ENCODE results near the gene SELENOM.
"Not testable (repeated sequence)": the region's sequence is repeated elsewhere in the genome, so short reads cannot be mapped to it uniquely, and the experiment has no call there.

Gene SELENOM

DNA sequence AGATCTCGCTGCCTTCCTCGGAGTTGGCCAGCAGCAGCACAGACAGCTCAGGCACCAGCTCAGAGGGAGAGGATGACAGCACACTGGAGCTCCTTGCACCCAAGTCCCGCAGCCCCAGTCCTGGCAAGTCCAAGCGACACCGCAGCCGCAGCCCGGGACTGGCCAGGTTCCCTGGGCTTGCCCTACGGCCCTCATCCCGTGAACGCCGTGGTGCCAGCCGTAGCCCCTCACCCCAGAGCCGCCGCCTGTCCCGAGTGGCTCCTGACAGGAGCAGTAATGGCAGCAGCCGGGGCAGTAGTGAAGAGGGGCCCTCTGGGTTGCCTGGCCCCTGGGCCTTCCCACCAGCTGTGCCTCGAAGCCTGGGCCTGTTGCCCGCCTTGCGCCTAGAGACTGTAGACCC, 26.5 kb upstream of the SELENOM start:
- DNase-seq (ENCODE audit: low read depth in 2 of 2): no peak

DNA sequence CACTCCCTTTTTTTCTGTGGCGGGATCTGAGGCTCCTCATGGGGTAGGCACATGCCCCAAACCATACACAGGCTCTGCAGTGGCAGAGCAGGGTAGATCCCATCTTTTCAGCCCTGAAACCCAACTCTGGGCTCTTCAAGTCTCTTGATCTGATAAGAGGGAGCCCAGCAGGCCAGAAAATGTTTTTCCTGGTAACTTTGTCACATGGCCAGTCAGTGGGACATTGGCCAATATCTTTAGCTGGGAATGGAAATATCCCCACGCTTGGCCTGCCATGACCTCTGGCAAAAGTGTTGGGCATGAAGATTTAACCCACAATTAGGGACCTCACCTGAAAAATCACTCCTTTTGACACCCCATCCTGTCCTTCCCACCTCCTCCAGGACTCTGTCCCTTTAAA, 23.5 kb upstream of the SELENOM start:
- DNase-seq (ENCODE audit: low read depth in 2 of 2): no peak

DNA sequence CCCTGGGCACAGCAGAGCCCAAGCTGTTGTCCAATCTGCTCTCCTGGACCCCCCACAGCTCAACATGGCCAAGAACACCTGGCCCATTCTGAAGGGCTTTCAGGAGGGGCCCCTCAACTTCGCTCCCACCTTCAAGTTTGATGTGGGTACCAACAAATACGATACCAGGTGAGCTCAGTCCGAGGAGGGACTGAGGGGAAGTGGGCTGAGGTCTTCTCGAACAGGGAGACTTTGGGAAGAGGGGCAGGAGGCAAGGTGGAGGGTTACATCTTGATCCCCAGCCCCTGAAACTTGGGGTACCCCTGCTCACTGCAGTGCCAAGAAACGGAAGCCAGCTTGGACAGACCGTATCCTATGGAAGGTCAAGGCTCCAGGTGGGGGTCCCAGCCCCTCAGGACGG, 20.8 kb upstream of the SELENOM start:
- DNase-seq (ENCODE audit: low read depth in 2 of 2): no peak

DNA sequence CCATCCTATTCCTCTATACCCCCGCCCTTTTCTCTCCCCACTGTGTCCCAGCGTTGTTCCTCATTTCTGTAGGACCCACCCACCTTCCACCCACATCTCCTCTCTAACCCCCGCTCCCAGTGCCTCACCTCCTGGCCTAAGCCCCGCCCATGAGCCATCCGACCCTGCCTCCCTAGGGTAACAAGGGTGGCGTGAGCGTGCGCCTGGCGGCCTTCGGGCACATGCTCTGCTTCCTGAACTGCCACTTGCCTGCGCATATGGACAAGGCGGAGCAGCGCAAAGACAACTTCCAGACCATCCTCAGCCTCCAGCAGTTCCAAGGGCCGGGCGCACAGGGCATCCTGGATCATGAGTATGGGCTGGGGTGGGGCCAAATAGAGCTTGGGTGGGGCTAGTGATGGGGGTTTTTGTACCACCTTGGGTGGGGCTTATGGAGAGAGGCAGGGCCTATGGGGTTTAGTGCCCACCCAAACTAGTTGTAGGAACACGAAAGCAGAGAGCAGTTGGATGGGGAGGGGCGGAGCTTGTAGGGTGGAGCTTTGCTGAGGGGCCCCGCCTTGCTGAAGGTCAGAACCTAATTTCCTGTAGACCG, 19.9 kb upstream of the SELENOM start:
- no peak for DNase-seq (ENCODE audit: low read depth in 2 of 2)

DNA sequence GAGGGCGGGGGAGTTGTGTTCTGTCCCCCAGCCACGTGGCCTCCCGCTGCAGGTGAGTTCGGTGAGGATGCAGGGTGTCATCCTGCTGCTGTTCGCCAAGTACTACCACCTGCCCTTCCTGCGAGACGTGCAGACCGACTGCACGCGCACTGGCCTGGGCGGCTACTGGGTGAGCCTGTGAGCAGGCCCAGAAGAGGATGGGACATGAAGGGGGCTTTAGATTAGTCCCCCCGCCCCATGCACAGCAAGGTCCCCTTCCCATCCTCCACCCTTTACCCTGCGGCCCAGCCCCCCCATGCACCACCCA, 19.5 kb upstream of the SELENOM start:
- DNase-seq (ENCODE audit: low read depth in 2 of 2): no peak

DNA sequence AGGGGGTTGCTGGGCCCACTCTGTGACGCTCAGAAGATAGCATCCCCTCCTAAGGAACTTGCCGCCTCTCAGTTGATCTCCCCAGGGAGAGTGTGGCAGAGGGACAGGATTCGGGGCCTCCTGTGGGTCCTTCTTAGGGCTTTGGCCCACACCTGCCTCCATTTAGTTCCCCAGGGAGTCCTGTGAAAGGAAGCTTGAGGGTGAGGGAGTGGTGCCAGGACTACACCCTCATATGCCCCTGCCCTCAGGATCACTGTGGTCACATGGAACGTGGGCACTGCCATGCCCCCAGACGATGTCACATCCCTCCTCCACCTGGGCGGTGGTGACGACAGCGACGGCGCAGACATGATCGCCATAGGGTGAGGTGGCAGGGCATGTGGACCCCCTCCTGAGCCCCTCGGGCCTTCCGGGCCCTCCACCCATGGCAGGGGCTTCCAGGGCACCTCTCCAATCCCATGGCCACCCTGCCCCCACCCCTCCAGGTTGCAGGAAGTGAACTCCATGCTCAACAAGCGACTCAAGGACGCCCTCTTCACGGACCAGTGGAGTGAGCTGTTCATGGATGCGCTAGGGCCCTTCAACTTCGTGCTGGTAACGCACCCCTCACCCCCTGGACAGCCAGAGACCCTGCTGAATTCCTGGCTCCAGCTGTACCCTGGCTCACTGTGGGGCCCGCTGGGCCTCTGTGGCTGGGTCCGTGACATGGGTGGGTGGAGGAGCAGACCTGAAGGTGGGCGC, 18.9 kb upstream of the SELENOM start:
- no peak for DNase-seq (ENCODE audit: low read depth in 2 of 2)

DNA sequence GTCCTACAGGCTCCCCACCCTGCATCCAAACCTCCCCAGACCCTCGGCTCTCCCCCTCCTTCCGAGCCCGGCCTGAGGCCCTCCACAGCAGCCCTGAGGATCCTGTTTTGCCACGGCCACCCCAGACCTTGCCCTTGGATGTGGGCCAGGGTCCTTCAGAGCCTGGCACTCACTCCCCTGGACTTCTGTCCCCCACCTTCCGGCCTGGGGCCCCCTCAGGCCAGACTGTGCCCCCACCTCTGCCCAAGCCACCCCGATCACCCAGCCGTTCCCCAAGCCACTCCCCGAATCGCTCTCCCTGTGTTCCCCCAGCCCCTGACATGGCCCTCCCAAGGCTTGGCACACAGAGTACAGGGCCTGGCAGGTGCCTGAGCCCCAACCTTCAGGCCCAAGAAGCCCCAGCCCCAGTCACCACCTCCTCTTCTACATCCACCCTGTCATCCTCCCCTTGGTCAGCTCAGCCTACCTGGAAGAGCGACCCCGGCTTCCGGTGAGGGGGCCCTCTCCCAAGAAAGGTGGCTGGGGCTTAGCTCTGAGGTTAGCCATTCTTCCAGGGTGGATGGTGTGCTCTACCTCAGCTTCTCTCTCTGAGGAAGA, 18.3 kb upstream of the SELENOM start:
- DNase-seq (ENCODE audit: low read depth in 2 of 2): no peak

DNA sequence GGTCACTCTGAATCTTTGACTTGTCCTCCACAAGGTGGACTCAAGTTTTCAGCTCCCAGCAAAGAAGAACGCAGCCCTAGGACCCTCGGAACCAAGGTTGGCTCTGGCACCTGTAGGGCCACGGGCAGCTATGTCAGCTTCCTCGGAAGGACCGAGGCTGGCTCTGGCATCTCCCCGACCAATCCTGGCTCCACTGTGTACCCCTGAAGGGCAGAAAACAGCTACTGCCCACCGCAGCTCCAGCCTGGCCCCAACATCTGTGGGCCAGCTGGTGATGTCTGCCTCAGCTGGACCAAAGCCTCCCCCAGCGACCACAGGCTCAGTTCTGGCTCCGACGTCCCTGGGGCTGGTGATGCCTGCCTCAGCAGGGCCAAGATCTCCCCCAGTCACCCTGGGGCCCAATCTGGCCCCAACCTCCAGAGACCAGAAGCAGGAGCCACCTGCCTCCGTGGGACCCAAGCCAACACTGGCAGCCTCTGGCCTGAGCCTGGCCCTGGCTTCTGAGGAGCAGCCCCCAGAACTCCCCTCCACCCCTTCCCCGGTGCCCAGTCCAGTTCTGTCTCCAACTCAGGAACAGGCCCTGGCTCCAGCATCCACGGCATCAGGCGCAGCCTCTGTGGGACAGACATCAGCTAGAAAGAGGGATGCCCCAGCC, 17.6 kb upstream of the SELENOM start:
- DNase-seq (ENCODE audit: low read depth in 2 of 2): no peak

DNA sequence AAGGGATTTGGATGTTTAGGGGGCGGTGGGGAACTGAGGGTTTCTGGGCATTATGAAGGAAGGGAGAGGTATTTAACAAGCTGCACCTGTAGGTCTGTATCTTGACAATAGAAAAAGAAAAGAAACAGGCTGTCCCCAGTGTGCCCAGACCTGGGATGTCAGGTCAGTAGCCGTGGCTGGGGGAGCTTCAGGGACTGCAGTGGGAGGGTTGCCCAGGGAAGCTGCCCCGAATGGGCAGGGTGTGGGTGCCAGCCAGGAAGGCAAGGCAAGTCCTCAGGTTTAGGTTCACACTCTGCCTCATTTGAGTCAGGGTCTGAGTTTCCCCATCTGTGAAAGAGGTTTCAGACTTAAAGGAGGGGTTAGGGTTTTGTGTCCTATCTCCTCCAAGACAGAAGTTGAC, 16.9 kb upstream of the SELENOM start:
- no peak for DNase-seq (ENCODE audit: low read depth in 2 of 2)

DNA sequence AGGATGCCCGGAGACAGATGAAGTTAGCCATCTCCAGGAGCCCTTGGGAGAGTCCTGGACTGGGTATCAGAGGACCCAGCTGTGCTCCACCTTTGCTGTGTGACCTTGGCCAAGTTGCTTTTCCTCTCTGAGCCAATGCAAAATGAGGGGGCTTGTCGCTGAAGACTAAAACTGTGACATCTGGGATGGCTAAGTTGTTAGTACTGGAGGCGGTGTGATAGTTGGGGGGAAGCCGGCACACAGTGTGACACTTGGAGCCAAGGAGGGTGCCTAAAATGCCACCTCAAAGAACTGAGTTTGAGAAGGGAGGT, 15.9 kb upstream of the SELENOM start:
- DNase-seq (ENCODE audit: low read depth in 2 of 2): no peak

DNA sequence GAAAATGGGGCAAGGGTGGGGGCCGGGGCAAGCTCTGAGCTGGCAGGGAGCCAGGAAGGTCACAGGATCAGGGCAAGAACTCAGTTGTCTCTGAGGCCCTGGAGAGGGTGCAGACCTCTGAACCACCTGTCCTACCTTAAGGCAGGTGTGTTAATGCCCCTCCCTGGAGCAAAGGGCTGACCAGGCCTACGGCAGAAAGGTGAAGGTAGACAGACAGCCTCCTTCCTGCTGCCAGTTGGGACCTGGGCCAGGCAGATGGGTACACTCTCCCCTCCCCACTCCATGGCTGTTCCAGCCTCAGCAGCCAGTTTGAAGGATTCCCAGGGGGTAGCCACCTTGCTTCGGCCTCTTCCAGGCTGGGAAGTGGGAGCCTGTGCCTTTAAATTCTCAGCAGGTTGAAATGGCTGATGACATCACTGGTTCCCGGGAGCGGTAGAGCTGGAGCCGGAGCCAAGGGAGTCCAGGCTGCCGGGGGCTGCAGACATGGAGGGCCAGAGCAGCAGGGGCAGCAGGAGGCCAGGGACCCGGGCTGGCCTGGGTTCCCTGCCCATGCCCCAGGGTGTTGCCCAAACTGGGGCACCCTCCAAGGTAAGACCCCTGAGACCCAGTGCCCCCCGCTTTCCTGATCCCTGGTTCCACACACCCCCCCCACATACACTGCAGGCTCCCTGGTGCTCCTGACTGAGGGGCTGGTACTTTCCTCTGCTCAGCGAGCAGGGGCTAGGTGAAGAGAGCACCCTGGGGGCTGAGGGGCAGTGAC, 15.3 kb upstream of the SELENOM start, which contains the start of gene INPP5J:
Gene INPP5J (plus strand): TSS at position 435 of the 760 bp plus-strand sequence. CDS start 49 bp downstream, at position 484.
- DNase-seq (ENCODE audit: low read depth in 2 of 2): no peak

DNA sequence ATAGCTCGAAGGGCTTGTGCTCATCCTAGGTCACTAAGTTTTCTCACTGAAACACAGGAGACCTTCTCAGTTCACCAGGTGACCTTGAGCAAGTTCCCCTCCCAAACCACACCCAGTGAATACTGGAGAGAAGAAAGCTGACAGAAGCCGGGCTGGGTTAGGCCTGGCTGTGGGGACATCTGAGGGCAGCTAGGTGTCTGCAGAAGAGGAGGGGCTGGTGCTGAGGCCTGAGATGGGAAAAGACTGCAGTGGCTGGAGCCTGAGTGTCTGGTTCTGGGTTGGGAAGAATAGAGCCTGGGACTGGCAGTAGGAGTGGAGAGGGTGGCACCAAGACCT, 14.8 kb upstream of the SELENOM start:
- DNase-seq (ENCODE audit: low read depth in 2 of 2): no peak

DNA sequence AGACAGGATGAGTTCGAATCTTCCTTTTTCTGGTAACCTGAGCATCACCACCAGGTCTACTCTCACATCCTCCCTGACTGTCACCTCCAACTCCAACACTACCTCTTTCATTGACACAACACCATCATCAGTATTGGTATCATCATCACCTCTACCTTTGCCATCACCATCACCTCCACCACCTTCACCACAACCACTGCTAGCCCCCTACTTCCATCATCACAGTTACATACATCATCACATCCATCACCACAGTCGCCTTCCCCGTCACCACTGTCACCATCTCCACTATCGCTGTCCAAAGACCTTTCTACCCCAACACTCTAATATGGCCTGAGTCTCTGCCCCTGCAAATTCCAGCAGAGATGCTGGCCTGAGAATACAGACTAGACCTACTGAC, 14.0 kb upstream of the SELENOM start:
- no peak for DNase-seq (ENCODE audit: low read depth in 2 of 2)

DNA sequence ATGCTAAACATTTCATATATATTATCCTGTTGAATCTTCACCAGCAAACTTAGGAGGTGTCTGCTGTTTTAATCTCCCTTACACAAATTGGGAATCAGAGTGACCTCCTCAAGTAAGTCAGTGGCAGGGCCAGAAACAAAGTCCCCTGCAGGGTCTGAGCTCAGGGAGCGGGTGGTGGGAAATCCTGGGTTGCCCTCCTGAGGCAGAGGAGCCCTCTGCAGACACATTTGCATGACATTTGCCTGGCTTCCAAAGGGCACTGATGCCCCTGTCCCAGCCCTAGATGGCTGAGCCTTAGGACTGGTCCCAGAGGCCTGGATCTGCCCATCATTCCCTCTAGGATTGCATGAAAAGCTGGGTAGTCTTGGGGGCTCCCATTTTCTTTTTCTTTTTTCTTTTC, 13.3 kb upstream of the SELENOM start:
- DNase-seq (ENCODE audit: low read depth in 2 of 2): no peak

DNA sequence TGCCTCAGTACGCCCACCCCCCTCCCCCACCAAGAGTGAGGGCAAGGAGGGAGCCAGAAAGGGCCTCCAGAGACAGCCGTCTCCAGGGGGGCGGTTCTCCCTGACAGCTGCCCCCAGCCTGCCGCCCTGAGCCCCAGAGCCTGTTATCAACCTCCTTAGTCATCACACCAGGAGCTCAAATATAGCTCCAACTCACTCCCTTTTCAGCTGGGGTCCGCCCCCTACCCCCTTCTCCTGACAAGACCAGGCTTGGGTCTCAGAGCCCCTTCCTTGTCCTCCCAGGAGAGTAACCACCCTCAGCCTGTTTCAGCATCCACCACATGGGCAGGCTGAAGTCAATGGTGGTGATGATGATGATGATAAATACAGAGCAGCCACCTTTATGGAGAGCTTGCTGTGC, 12.9 kb upstream of the SELENOM start:
- DNase-seq (ENCODE audit: low read depth in 2 of 2): no peak

DNA sequence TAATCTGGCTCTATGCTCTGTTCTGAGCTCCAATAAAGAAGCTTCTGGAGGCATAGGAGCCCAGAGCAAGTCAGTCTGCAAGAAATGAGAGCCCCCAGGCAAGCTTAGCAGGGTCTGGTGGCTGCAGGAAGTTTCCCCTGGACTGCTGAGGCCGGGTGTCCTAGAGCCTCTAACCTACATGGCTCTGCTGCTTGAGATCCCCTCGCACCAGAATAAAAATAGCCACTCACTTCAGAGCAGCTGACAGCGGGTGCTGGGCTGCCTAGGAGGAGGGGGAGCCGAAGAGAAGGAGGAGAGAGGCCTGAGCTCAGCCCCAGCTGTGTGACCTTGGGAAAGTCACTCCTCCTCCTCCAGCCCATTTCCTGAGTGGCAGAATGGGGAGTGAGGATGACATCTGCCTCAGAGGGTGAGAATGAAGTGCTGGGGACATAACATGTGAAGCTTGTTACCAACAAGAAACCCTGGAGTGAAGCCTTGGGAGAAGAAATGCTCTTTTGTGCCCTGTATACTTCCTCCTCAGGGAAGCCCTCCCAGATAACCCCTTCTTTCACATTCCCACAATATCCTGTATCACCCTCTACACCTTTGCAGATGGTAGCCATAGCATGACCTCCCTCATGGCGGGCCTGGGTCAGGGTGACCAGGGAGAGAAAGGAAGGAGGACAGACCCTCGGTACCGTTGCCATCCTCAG, 11.8 kb upstream of the SELENOM start:
- no peak for DNase-seq (ENCODE audit: low read depth in 2 of 2)

DNA sequence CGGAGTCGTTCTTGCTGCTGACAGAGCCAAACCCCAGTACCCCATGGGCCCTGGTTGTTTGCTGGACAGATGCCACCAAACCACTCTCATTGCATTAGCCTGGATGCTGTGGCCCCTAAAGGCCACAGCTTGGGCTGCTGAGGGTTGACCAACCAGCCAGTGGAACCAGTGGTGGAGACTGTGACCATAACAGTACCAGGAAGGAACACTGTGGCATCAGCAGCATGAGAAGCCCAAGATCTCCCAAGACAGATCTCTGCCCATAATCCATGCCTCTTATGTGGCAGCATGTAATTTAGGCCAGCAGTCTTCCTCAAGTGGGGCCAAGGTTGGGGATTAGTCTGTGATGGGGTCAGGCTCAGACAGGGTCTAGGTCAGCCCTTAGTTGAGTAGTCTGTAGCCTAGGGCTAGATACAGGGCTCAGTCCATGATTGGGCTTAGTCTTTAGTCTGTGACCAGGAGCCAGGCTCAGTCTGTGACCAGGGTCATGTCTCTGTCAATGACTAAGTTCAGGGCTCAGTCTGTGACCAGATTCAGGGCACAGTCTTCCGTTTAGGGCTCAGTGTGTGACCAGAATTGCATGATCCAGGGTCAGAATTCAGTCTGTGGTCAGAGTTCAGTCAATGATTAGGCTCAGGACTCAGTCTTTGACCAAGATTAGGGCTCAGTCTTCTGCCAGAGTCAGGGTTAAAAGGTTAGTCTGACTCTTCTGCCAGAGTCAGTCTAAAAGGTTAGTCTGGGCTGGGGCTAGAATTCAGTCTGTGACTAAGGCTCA, 10.9 kb upstream of the SELENOM start:
- DNase-seq (ENCODE audit: low read depth in 2 of 2): no peak

DNA sequence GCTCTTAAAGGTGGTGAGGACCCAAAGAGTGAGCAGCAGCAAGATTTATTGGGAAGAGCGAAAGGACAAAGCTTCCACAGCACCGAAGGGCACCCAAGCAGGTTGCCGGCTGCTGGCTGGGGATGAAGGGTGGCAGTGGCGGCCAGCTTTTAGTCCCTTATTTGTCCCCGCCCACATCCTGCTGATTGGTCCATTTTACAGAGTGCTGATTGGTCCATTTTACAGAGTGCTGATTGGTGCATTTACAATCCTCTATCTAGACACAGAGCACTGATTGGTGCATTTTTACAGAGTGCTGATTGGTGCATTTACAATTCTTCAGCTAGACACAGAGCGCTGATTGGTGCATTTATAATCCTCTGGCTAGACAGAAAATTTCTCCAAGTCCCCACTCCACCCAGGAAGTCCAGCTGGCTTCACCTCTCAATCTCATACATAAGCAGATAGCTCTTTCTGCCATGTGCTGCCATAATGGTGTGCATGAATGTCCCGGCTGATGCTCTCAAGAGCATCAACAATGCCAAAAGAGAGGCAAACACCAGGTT, 5.3 kb upstream of the SELENOM start:
- DNase-seq (ENCODE audit: low read depth in 2 of 2): not testable (repeated sequence)

DNA sequence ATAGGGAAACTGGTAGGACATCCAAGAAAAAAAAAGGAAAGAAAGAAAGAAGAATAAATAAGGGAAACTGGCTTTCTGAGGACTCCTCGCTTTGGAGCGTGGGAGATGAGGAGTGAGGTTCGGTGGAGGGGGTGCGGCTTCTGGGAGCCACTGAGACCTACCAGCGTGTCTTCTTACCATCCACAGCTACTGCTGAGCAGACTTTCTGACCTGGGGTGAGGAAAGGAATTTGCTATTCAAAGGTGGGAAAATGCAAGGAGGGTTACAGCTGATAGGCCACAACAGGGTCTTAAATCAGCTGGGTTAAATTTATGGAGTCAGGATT, 488 bp upstream of the SELENOM start:
- no peak for DNase-seq (ENCODE audit: low read depth in 2 of 2)

DNA sequence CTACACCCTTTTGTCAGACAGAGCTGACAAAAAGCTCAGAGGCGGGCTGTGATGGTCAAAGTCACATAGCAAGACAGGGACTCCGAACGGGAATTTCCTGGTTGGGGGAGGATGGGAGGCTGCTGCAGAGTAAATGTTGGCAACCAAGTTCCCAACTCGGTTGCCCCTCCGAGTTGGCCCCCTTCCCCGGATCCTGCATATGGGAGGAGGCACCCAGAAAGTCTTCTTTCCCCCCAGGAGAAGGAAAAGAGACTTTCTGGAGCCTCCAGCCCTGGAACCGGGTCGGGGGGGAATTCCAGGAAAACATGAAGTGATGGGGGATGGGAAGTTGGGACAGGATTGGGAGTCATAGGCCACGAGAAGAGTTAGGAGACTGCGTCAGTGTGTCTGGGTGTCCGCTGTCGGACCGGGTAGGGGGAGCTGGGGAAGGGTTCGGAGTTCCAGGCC, 614 bp downstream of the SELENOM start:
- no peak for DNase-seq (ENCODE audit: low read depth in 2 of 2)

DNA sequence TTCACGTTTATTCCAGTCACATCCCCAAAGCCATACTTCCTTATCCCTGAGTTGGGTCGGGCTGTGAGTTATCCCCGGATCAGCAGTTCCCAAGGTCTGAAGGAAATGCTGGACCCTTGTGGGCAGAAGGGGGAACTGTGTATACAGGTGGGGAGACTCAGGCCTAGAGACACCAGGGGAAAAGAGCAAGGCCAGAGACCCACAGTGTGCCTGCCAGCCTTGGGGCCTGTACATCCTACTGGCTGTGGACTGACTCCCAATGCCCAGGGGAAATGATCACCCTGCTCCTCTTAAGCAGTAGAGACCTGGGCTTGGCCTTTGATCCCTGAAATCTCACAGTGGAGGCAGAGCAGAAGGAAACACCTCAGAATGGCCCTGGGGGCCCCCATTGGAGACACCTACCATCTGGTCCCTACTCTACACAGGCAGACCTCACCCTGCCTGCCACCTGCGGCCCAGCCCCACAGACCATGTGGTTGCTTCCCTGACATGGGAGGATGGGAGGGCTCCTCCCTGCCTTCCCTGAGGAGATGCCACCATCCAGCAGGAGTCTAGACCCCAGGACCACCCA, 1.3 kb downstream of the SELENOM start:
- no peak for DNase-seq (ENCODE audit: low read depth in 2 of 2)

Measured in stimulated activated CD4-positive, alpha-beta T cell treated with anti-CD3 and anti-CD28 coated beads, Interleukin-1b, Interleukin-23, amount 100 ng/mL, for 1 hour (primary cell).